ENCODE data around the gene PHC2. TPM values are rescaled to one million over a fixed set of nuclear protein-coding genes. Genes with fewer than 3 reads are reported as not detected.

Gene PHC2
- total RNA-seq, 1 experiment from 2014 or later = 61.7 TPM

DNA sequence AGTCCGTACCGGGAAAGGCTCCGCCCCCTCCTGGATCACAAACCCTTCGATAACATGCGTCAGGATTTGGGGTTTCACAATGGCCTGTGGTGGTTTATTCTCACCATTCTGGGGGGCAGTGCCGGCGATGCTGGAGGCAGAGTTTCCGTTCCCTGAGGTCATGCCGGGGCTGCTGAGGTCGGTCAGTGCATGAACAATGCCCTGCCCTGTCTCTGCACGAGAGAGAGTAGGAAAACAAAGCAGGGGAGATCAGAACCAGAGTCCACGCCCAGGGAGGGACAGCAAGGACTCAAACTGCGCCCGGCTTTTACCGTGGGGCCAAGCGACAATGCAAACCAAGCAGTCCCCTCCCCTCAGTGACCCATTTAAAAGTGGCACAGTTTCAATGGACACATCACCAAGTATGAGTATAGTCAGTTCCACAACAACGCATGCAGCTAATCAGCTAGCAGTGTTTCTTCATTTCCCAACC lies 96.8 kb downstream of the PHC2 start:
- DNase-seq (ENCODE audit: low read depth, low spot score) = no peak

DNA sequence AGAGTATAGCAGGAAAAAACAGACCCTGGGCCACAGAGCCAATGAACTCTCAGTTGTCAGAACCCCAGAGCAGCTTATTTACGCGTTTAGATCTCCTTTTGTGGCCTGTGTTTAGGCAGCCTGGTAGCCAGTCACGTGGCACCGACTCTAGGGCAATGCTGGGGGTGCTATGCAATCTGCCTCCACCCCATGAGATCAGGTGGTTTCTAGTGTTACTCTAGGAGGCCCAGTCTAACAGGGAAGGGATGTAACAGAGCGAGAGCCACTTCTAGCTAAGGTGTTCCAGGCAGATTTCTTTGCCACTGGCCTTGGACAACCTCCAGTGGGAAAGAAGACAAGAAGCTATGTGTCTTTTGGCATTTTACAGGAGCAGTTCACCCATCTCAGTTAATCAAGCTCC lies 98.0 kb downstream of the PHC2 start:
- no peak for DNase-seq (ENCODE audit: low read depth, low spot score)
- in situ Hi-C loops (cut with HindIII; ENCODE audit: low pct_unique_long_range_greater_than_20kb, low sequenced_read_pairs) = no loop called here

More for the DNA sequence above, 96.8 kb downstream of the PHC2 start:
- in situ Hi-C loops (cut with HindIII; ENCODE audit: low pct_unique_long_range_greater_than_20kb, low sequenced_read_pairs) = no loop called here

DNA sequence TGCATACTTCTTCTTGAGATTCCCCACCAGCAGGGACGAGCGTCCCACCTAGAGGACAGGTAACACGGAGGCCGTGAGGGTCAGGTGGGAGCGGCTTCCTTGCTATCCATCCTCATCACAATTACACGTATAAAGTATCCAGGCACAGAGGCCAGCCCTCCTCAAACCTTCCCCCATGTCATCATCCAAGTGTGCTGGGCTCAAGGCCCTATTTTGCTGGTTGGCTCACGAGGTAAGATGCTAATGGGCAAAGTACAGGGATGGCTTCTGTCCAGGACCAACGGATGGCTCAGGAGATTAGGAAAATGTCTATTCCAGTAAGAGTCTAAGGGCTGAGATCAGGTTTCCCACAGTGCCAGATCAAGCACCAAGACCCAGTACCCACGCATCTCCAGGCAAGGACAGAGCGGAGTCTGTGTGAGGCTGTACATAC lies 98.5 kb downstream of the PHC2 start:
- in situ Hi-C loops (cut with HindIII; ENCODE audit: low pct_unique_long_range_greater_than_20kb, low sequenced_read_pairs) = no loop called here
- DNase-seq (ENCODE audit: low read depth, low spot score) = no peak

DNA sequence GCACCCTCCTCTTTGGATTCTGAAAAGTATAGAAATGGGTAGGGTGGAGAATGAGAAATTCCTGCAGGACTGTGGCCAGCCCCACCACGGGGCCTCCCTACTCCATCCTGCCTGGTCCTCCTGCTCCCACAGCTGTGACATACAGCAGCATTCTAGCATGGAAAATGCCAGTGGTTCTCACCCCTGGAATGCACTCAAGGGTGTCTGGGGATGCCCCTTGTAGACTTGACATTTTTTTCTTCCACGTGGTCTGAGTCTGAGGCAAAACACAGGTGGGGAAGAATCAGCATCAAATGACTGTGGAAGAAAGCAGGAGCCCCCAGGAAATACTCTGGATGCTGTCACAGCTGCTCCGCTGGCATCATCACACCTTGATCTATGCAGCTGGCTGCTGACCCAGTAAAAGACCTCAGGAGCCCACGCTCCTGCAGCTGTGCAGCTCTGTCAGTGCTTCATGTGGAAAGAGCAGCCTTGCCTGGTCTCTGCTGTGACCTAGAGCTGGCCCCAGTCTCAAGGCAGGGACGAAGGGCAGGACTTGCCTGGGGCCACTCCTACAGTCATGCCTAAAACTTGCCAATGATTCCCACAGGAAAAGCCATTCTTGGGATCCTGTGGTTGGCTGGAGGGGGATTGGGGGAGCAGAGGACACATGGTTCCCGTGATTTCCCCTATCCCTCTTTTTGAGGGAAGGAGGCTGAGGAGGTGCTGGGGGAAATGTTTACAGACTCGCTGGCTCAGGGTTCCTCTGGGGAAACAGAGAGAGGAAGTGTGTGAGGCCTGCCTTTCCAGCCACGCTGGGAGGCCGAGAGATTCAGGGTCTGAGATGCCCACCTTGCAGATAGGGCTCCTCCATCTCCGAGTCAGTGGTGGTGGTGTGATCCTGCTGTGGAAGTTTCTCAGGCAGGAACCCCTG lies 99.2 kb downstream of the PHC2 start:
- in situ Hi-C loops (cut with HindIII; ENCODE audit: low pct_unique_long_range_greater_than_20kb, low sequenced_read_pairs) = no loop called here
- no peak for DNase-seq (ENCODE audit: low read depth, low spot score)

DNA sequence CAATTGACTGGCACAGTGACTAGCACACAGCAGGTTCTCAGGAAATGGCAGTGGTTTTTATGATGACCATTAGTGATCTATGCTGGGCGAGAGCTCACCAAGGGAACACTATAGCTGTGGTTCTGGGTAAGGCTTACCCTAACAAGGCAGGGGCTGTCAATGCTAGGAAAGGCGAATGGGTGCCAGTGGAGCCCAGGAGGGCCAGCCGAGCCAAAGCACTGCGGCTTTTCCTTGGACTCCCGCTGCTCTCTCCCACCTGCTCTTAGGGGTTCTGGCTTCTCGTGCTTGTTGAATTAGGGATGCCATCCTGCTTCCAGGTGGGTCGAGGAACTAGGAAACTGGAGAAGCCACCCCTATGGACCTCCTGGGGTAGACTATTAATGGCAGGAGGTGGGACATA lies 100.0 kb downstream of the PHC2 start:
- in situ Hi-C loops (cut with HindIII; ENCODE audit: low pct_unique_long_range_greater_than_20kb, low sequenced_read_pairs) = no loop called here
- no peak for DNase-seq (ENCODE audit: low read depth, low spot score)

DNA sequence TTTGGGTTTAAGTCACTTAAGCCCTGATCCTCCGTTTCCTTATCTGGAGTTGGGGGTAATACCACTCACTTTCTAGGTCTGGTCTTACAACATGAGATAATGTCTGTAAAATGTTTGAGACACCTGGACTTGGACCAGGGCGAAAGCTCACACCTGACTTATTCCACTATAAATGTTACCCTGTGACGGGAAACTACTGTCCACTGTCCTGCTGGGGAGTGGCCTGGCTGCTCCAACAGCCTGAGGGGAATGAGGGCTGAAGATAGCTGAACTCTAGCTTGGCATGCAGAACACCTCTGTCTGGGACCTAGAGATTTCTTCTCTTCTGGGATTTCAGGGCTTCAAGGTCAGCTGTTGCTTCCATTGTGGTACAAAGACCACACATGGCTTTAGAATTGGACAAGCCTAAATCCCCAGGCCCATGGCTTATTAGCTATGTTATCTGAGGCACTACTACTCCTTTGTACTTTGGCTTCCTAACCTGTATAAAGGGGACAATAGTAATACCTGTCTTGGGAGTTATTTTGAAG lies 100.5 kb downstream of the PHC2 start:
- in situ Hi-C loops (cut with HindIII; ENCODE audit: low pct_unique_long_range_greater_than_20kb, low sequenced_read_pairs) = no loop called here
- DNase-seq (ENCODE audit: low read depth, low spot score) = no peak

DNA sequence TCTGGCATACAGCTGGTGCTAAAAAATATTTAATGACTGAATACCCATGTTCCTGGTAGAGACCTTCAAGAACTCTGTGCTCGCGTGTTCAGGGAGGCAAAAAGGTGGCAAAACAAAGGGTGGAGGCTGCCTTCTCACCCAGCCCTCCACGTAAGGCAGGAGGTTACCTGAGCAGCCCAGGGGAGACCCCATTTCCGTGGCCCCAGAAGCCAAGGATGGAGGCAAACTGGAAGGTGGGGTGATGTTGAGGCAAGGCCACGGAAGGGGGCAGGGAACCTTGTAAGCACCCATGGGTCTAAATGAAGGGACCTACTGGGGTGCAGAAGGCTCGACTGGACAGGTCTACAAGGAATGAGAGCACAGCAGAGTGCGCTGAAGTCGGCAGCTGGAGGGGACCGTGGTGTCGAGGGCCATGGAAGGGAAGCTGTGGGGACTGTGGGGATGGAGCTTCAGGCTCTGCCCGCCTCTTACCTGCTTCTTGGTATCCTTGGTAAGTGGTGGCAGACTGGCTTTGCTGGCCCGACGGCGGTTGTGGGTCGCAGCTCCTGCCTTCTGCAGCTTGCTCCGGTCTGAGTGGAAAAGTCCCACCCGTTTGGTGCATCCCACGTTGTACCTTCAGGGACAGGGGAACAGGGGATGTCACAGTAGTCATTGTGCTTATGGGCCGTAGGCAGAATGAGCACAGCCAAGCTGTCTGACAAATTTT lies 101.1 kb downstream of the PHC2 start:
- in situ Hi-C loops (cut with HindIII; ENCODE audit: low pct_unique_long_range_greater_than_20kb, low sequenced_read_pairs) = no loop called here
- DNase-seq (ENCODE audit: low read depth, low spot score) = no peak

DNA sequence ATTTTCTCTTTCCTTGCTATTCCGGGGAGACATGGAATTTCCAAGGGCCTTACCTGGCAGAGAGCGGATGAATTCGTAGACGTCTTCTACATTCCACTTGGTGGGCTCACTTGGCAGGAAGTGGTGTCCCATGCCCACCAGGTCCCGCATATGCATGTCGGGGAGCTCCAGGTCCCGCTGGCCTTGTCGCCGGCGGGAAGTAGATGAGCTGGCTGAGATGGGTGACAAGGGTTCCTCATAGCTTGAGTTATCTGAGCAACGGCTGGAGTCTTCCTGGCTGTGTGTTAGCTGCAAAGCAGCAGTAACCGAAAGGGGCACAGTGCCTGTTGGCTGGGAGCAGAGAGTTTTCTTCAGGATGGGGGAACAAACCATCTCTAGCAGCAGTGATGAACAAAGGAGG lies 102.1 kb downstream of the PHC2 start:
- in situ Hi-C loops (cut with HindIII; ENCODE audit: low pct_unique_long_range_greater_than_20kb, low sequenced_read_pairs) = no loop called here
- DNase-seq (ENCODE audit: low read depth, low spot score) = no peak

DNA sequence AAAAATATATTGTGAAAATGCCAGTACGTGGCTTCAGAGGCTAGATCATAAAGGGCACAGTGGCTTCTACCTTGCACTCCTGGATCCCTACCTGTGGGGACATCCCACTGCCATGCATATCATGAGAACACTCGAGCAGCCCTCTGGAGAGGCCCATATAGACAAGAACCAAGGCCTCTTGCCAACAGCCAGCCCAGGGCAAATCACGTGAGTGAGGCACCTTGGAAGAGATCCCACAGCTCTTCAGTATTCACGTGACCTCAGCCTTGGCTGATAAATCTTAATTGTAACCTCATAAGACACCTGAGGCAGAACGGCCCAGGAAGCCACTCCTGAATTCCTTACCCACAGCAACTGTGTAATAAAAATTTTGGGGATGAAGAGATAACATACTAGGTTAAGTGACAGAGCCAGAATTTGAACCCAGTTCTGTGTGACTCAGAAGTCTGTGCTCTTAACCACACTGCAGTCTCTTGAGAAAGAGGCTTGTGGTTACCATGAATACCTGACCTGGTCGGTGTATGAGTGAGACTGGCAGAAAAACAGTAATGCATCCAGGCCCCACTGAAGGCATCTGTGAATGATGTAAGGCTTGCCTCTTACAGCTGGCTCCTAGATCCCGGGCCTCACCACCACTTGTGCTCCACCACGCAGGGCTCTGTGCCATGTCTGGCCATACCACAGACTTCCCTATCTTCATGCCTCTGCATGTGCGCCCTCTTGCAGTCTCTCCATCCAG lies 103.1 kb downstream of the PHC2 start:
- in situ Hi-C loops (cut with HindIII; ENCODE audit: low pct_unique_long_range_greater_than_20kb, low sequenced_read_pairs) = no loop called here

DNA sequence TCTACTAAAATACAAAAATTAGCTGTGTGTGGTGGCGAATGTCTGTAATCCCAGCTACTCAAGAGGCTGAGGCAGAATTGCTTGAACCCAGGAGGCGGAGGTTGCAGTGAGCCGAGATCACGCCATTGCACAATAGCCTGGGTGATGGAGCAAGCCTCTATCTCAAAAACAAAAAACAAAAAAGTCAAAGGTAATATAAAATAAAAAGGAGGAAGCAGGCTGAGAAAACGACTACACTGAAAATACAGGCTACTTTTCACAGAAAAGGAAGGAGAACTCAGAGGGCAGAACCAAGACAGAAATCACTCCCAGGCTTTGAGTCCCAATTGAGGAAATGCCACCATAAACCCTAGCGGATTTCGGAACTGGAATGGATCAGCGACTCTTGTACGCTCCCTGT lies 104.1 kb downstream of the PHC2 start:
- in situ Hi-C loops (cut with HindIII; ENCODE audit: low pct_unique_long_range_greater_than_20kb, low sequenced_read_pairs) = no loop called here

More for the DNA sequence above, 103.1 kb downstream of the PHC2 start:
- no peak for DNase-seq (ENCODE audit: low read depth, low spot score)

DNA sequence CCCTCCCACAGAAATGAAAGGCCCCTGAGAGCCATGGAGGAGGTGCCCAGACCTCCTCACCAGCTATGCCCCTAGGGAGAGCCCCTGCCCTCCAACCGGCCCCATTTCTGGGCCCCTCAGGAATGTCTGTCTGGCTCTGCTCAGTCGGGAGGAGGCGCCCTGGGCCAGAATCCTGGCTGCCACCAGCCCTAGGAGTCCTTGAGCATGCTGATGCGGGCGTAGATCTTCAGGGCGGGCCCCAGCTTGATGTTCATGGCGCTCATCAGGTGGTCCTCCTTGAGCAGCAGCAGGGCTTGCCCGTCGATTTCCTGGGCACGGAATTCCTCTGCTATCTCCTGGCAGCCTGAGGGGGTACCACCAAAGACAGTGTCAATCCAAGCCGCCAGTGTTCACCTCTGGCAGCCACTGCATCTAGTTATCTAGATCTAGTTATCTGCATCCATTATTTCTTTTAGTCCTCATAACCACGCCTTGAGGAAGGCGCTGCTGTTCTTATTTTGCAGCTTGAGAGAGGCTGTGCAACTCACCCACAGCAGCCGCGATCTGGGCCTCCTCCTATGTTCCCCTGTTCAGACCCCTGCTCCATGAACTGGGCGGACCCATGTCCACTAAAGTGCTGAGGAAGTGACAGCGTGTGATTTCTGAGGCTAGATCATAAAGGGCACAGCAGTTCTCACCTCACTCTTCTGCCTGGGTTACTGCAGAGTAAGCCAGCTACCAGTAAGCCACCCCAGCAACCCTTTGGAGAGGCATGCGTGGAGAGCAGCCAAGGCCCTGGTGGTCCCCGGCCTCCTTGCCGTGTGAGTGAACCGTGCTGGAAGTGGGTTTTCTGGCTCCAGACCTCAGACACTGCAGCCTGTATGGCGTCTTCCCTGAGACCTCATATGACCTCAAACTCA lies 106.0 kb downstream of the PHC2 start:
- DNase-seq (ENCODE audit: low read depth, low spot score) = no peak
- in situ Hi-C loops (cut with HindIII; ENCODE audit: low pct_unique_long_range_greater_than_20kb, low sequenced_read_pairs) = no loop called here

More for the DNA sequence above, 104.1 kb downstream of the PHC2 start:
- DNase-seq (ENCODE audit: low read depth, low spot score) = no peak

DNA sequence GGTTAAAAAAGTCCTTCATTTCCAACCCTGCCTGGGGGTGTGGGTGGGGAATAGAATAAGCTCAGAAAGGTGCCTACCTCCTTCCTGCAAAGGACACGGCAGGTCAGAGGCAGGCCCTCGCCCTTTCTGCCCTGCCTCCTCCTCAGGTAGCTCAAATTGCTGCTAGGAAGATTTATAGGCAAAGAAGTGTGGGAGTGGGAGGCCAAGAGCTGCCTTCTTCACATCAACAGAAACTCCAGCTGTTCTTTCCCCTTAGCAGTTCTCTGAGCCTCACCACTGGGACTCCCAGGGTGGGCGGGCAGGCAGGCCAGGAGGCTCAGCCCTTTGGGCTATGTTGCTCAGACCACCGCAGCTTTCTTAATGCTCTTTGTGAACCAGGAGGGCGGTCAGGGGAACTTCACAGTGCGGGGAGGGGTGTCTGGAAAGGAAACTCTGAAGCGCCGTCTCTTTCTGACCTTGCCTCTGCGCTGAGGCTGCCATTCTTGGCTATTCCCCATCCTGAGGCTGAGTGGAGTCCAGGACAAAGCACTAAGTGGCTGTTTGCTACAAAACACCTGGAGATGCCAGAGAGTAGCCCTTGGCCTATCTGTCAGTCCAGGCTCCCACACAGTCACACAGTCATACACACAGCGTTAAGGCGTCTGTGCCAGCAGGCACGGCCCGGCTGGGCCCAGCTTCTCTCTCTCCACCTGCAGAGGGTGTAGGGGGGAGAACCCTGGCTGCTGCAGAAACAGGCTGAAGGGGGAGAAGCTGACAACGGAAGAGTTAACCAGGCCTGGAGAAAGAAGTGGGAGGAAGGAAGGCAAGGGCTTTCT lies 107.0 kb downstream of the PHC2 start:
- in situ Hi-C loops (cut with HindIII; ENCODE audit: low pct_unique_long_range_greater_than_20kb, low sequenced_read_pairs) = no loop called here
- DNase-seq (ENCODE audit: low read depth, low spot score) = no peak

DNA sequence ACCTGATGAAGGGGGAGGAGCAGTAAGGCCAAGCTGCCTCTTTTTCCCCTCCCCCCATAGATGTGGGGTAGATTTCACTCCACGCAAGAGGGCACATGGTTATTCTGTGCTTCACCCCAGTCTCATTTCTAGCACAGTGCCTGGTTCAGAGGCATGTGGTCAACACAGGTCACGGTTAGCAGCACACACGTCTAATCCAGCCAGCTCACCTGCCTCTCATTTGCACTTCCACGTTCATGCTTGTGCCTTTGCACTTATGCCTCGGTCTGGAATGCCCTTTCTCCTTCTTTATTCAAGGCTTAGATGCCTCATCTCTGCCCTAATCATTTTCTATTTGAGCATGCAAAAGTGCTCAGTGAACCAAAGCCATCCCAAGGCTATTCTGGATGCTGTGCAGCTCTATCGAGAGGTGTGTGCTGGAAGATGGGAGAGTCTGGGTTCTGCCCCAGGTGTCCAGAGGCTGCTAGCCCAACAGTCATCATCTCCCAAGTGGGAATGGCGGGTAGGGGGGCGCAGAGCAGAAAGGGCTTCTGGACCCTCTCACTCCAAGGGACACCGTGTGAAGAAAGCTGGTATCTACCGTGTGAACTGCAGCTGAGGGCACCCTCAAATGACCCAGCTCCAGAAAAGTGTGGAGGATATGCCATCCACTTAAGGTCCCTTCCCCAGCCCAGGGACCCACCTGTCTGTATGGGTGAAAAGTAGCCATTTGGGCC lies 107.9 kb downstream of the PHC2 start:
- in situ Hi-C loops (cut with HindIII; ENCODE audit: low pct_unique_long_range_greater_than_20kb, low sequenced_read_pairs) = no loop called here
- no peak for DNase-seq (ENCODE audit: low read depth, low spot score)

DNA sequence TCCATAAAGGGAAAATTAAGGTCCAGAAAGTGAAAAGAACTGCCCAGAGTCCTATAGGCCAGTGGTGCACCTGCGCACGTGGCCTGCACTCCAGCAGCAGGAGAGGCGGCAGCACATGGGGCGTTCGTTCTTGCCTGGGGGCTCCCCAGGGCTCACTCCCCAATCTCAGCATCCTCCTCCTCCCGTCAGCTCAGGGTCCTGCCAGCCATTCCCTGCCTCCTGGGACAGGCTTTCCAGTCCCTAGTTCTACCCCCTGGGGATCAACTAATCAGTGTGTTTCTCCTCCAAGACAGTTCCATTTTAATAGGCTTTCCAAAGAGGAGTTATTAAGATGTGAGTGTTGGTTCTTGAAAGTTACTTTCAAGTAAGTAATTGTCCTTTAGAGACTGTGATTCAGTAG lies 108.8 kb downstream of the PHC2 start:
- no peak for DNase-seq (ENCODE audit: low read depth, low spot score)
- in situ Hi-C loops (cut with HindIII; ENCODE audit: low pct_unique_long_range_greater_than_20kb, low sequenced_read_pairs) = no loop called here

DNA sequence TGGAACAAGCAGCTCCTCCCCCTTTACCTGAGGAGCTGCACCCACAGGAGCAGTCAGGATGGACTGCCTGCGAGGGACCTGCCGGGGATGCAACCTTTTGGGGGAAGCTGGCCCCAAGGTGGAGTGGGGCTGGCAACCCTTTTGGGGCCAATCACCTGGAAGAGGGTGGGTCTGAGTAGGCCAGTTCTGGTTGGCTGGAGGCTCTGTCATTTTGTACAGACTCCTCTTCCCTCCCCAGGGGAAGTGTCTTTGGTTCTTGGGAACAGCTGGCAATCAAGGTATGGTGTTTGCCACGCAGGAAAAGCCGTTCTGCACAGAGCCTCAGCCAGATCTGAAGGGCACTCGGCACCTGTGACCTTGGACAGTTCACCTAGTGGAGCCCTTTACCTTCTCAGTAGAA lies 109.7 kb downstream of the PHC2 start:
- DNase-seq (ENCODE audit: low read depth, low spot score) = no peak
- in situ Hi-C loops (cut with HindIII; ENCODE audit: low pct_unique_long_range_greater_than_20kb, low sequenced_read_pairs) = no loop called here
